Mucosa of descending colon (tissue), 3 donors: Measurements from ENCODE around the gene METRN. TPM values are rescaled to one million over a fixed set of nuclear protein-coding genes. Genes with fewer than 3 reads are reported as not detected.

Experiments used
- ATAC-seq: fragments of 200-7000 bp; cut with Tn5 transposase; one replicate; pipeline ENCODE4 v1.9.1; 2020; ENCODE audit warnings: mild to moderate bottlenecking, moderate library complexity
- DNase-seq, 3 donors: peaks; one replicate each; pipeline ENCODE4 v3.0.0-alpha.2; 2020
- H3K36me3 ChIP-seq: fragments of 200-600 bp; one replicate; pipeline ENCODE4 v1.8.0; 2021; ENCODE audit warnings: low read depth, mild to moderate bottlenecking
- H3K4me1 ChIP-seq: fragments of 200-600 bp; one replicate; pipeline ENCODE4 v1.8.0; 2021; ENCODE audit warnings: low read depth, mild to moderate bottlenecking
- H3K4me3 ChIP-seq: fragments of 200-600 bp; one replicate; pipeline ENCODE4 v1.8.0; 2021; ENCODE audit warnings: mild to moderate bottlenecking
- H3K9me3 ChIP-seq: fragments of 200-600 bp; one replicate; pipeline ENCODE4 v1.8.0; 2021; ENCODE audit warnings: mild to moderate bottlenecking
- CTCF ChIP-seq: fragments of 200-600 bp; IDR thresholded peaks from one replicate; pipeline ENCODE4 v1.8.0; 2022; ENCODE audit warnings: antibody characterized with exemption, mild to moderate bottlenecking
- intact Hi-C, 2 donors: fragments of 100-400 bp; cut with DNase I in 1 of 2; cut with micrococcal nuclease in 1 of 2; formaldehyde crosslinking; loops; one replicate each; pipeline versions ENCODE4 v1.11.0 to v1.11.1; 2022; cut with DNase I, micrococcal nuclease
- total RNA-seq, 3 donors: library from RNA; stranded (reverse); fragmentation: NEBNext Ultra II Directional in 2 of 3; extraction: Animal tissue kit (Norgen Biotek cat#: 25700) in 2 of 3; gene quantifications; one replicate each; pipeline versions ENCODE4 v1.2.1 to v1.2.4, GENCODE V29; 2021 to 2023
- donor health status: DM: no; HTN: no; CAD: no; lungs with moderate emphysema.
- donor health status: DM: no; HTN: no; CAD: no.
- donor health status: DM: no; HTN: yes; CAD: no.

The METRN gene
- total RNA-seq, 3 donors from 2014 or later: 15.8 to 34.5 (median 22.0) TPM

GRCh38 chr16:725463-726187 is 10.7 kb downstream of the METRN start:
- Histone ChIP-seq H3K36me3 (no peaks in the 10 kb centered on the region), H3K4me1 (peaks cover 32% of the 10 kb centered on the region), H3K9me3 (no peaks in the 10 kb centered on the region), H3K4me3 (no peak overlapping the region)
- ATAC-seq (no peak), DNase-seq (no peak)
- no peak for TF ChIP-seq CTCF
- intact Hi-C loops: no loop called here

GRCh38 chr16:726188-726437 is 11.2 kb downstream of the METRN start:
- H3K9me3 ChIP-seq: no peaks in the 10 kb centered on the region
- H3K4me3 ChIP-seq: no peak overlapping the region
- H3K36me3 ChIP-seq: no peaks in the 10 kb centered on the region
- intact Hi-C loops: no loop called here
- peaks cover 32% of the 10 kb centered on the region for H3K4me1 ChIP-seq
- DNase-seq (peak in 1 of 3 donors; percentile 54), ATAC-seq (no peak)
- TF ChIP-seq CTCF: no peak

GRCh38 chr16:726438-727290 is 11.7 kb downstream of the METRN start, which contains the start of the genes CCDC78 and HAGHL:
CCDC78 (minus strand) TSS chr16:726443; CDS start chr16:726367, 76 bp downstream.
HAGHL (plus strand) TSS chr16:727106; CDS start chr16:727510, 404 bp downstream.
- Histone ChIP-seq H3K4me1 (peaks cover 28% of the 10 kb centered on the region), H3K36me3 (no peaks in the 10 kb centered on the region), H3K4me3 (no peak within 1 kb of the TSS), H3K9me3 (no peaks in the 10 kb centered on the region)
- no peak for TF ChIP-seq CTCF
- peak; percentile 28 for ATAC-seq
- intact Hi-C loops: no loop called here
- peak; percentile 59 to 85 (median 78) for DNase-seq

- Histone ChIP-seq H3K36me3 (no peaks in the 10 kb centered on the region), H3K4me3 (no peak overlapping the region), H3K4me1 (peaks cover 22% of the 10 kb centered on the region), H3K9me3 (no peaks in the 10 kb centered on the region)
- intact Hi-C loops: no loop called here
- no peak for TF ChIP-seq CTCF
- ATAC-seq (peak; percentile 35), DNase-seq (peak in 1 of 3 donors; percentile 73)
Observed at GRCh38 chr16:727291-727977, 12.5 kb downstream of the METRN start.

- Histone ChIP-seq H3K4me3 (no peak overlapping the region), H3K36me3 (peaks cover 3% of the 10 kb centered on the region), H3K9me3 (no peaks in the 10 kb centered on the region), H3K4me1 (peaks cover 22% of the 10 kb centered on the region)
- DNase-seq: peak; percentile 71 to 88 (median 81)
- intact Hi-C loops: no loop called here
- peak; percentile 68 for ATAC-seq
- TF ChIP-seq CTCF: no peak
Observed at GRCh38 chr16:728131-728889, 13.4 kb downstream of the METRN start.
